AG04449 (cell line): ENCODE measurements around the gene DDX25.

Source experiments
- CTCF ChIA-PET: fragments of 350-600 bp; formaldehyde crosslinking; extraction: SDS; loops from one replicate; lab custom pipeline; 2021; ENCODE audit warnings: antibody characterized with exemption; lab: Yijun Ruan, JAX
- POLR2A ChIA-PET: fragments of 400-600, 350-600 bp; formaldehyde crosslinking; extraction: SDS; loops from one replicate; lab custom pipeline; 2020; ENCODE audit warnings: antibody characterized with exemption, inconsistent platforms; lab: Yijun Ruan, JAX
- DNase-seq: peaks from one replicate; pipeline ENCODE4 v3.0.0-alpha.2; 2010; ENCODE audit warnings: low read depth, low spot score
- H3K4me3 ChIP-seq: 2 replicates; pipeline ENCODE4 v1.5.1; 2011; ENCODE audit warnings: low read depth, mild to moderate bottlenecking, control low read depth, low read length
- CTCF ChIP-seq: IDR thresholded peaks from one replicate; pipeline ENCODE4 v1.5.1; 2011; ENCODE audit warnings: mild to moderate bottlenecking, moderate library complexity, low read length, control low read depth, inconsistent platforms; ENCODE audit not compliant: insufficient read depth; ENCODE audit errors: missing control alignments

Gene DDX25

GRCh38 chr11:125942771-125943428 lies 38.6 kb downstream of the DDX25 start:
- no peak for TF ChIP-seq CTCF
- no peak for DNase-seq
- ChIA-PET POLR2A (no interaction called here), CTCF (interaction anchor here (0.8 to 8.8 kb wide), 12 partner anchors 8 to 256 kb away, joined by 3 to 109 read pairs (median 6); no protein-coding TSS in a partner anchor)
- no peak overlapping the region for H3K4me3 ChIP-seq

- CTCF ChIA-PET = interaction anchor here (1.1 to 8.8 kb wide), 9 partner anchors 14 to 255 kb away, joined by 3 to 109 read pairs (median 6); no protein-coding TSS in a partner anchor
These were observed 39.5 kb downstream of the DDX25 start for GRCh38 chr11:125943661-125944349.

GRCh38 chr11:125944350-125945010 lies 40.2 kb downstream of the DDX25 start:
- DNase-seq = no peak
- no peak overlapping the region for H3K4me3 ChIP-seq
- no peak for TF ChIP-seq CTCF
- ChIA-PET POLR2A (interaction anchor here (0.7 kb wide), 1 partner anchor 263 kb away, joined by 3 read pairs; no protein-coding TSS in a partner anchor), CTCF (interaction anchor here (1.1 to 8.8 kb wide), 3 partner anchors 15 to 250 kb away, joined by 4 to 109 read pairs (median 4); no protein-coding TSS in a partner anchor)

More at GRCh38 chr11:125943661-125944349, 39.5 kb downstream of the DDX25 start:
- DNase-seq = no peak
- POLR2A ChIA-PET = interaction anchor here (0.7 kb wide), 1 partner anchor 264 kb away, joined by 3 read pairs; no protein-coding TSS in a partner anchor
- H3K4me3 ChIP-seq = no peak overlapping the region
- TF ChIP-seq CTCF = no peak

GRCh38 chr11:125945011-125945796 lies 40.9 kb downstream of the DDX25 start:
- POLR2A ChIA-PET = no interaction called here
- no peak for TF ChIP-seq CTCF
- CTCF ChIA-PET = interaction anchor here (1.1 to 8.8 kb wide), 3 partner anchors 16 to 249 kb away, joined by 4 to 109 read pairs (median 4); no protein-coding TSS in a partner anchor
- no peak for DNase-seq
- H3K4me3 ChIP-seq = no peak overlapping the region

- no peak for DNase-seq
- ChIA-PET CTCF (interaction anchor here (8.8 kb wide), 1 partner anchor 248 kb away, joined by 109 read pairs; no protein-coding TSS in a partner anchor), POLR2A (no interaction called here)
- no peak within 1 kb of the TSS for H3K4me3 ChIP-seq
- no peak for TF ChIP-seq CTCF
These were observed 41.7 kb downstream of the DDX25 start, which contains the start of gene VSIG10L2 for GRCh38 chr11:125945797-125946520. VSIG10L2 (plus strand) TSS chr11:125946044; CDS start chr11:125946056, 12 bp downstream.
